Astrocyte of the cerebellum (primary cell): ENCODE results near the gene KCNH1.

Experiments used
- DNase-seq: peaks from one replicate; pipeline ENCODE4 v3.0.0-alpha.2; 2011; ENCODE audit warnings: low read depth
- H3K4me3 ChIP-seq: 2 replicates; pipeline ENCODE4 v1.5.1; 2011; ENCODE audit warnings: mild to moderate bottlenecking, low read depth, low read length, moderate library complexity
- CTCF ChIP-seq: IDR thresholded peaks from 2 replicates; pipeline ENCODE4 v1.5.1; 2012; ENCODE audit warnings: low read length, low read depth, moderate library complexity, mild to moderate bottlenecking; ENCODE audit errors: missing control alignments
- in situ Hi-C: cut with HindIII; loops from 2 replicates; pipeline ENCODE4 v1.10.0; 2017; ENCODE audit warnings: low sequenced_read_pairs

Gene KCNH1

DNA sequence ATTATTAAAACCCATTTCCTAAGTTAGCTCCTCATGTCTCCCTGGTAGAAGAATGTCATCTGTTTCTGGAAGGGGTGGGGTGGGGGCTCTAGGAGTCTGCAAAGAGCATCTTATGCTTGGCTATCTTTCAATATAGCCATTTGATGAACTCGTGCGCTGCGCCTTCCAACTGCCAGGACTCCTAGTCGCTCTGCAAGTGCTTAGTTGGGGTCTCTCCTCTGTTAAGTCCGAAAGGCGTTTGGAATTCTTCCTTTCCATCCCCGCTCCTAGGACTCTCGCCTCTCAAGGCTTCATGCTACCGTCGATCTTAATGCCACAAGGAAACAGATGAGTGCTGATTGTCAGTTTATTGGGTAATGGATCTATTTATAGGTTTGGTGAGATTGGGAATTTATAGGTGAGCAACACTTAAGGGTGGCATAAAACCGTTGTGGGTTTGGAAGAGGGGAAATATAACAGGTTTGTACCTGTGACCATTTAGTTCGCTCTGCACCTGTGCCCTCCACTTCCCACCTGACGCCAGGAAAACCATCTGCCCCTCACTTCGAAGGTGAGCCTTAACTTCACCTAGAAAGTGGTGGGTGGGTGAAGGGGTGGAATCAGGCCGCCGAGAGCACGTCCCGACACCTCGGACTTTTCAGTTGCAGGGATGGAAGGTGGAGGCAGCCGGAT is 1.1 kb downstream of the KCNH1 start:
- H3K4me3 ChIP-seq: peak overlapping the region; percentile 49
- TF ChIP-seq CTCF: no peak
- in situ Hi-C loops: no loop called here
- no peak for DNase-seq

- no peak overlapping the region for H3K4me3 ChIP-seq
- TF ChIP-seq CTCF: no peak
- no peak for DNase-seq
- in situ Hi-C loops: no loop called here
Observed at GRCh38 chr1:211129776-211130175, 4.2 kb downstream of the KCNH1 start.

GRCh38 chr1:211127166-211127565 is 6.8 kb downstream of the KCNH1 start:
- no peak for TF ChIP-seq CTCF
- no peak overlapping the region for H3K4me3 ChIP-seq
- no peak for DNase-seq
- in situ Hi-C loops: no loop called here

GRCh38 chr1:211126622-211127021 is 7.3 kb downstream of the KCNH1 start:
- in situ Hi-C loops: no loop called here
- no peak for TF ChIP-seq CTCF
- DNase-seq: no peak
- H3K4me3 ChIP-seq: no peak overlapping the region

GRCh38 chr1:211118407-211119102 is 15.4 kb downstream of the KCNH1 start:
- no peak overlapping the region for H3K4me3 ChIP-seq
- in situ Hi-C loops: no loop called here
- peak; percentile 48 for DNase-seq
- peak; percentile 27 for TF ChIP-seq CTCF

GRCh38 chr1:211114446-211114845 is 19.5 kb downstream of the KCNH1 start:
- no peak for TF ChIP-seq CTCF
- H3K4me3 ChIP-seq: no peak overlapping the region
- DNase-seq: no peak
- in situ Hi-C loops: no loop called here
